ENCODE data around the gene TAS1R2.

- TF ChIP-seq CTCF (IDR thresholded peaks at IDR 0.05), result no peak
- no peak for TF ChIP-seq POLR2A (IDR thresholded peaks at IDR 0.05)
- no peak for TF ChIP-seq POLR2AphosphoS5 (IDR thresholded peaks at IDR 0.05; ENCODE audit: insufficient read depth in 1 of 2, low read depth in 1 of 2)
Observed at GRCh38 chr1:18875796-18876128, 16.3 kb upstream of the TAS1R2 start.
